Vagina (tissue), 2 donors: ENCODE data around the gene XIRP2.

ENCODE experiments used
- CTCF ChIP-seq, 3 experiments: fragments of 450-650 bp in 2 of 3; fragments of 200-600 bp in 1 of 3; sonication (generic) in 1 of 3; IDR thresholded peaks; one replicate each; pipeline ENCODE4 v1.5.1; 2017 to 2019; ENCODE audit warnings: antibody characterized with exemption in 3 of 3, mild to moderate bottlenecking in 2 of 3, moderate library complexity in 2 of 3
- POLR2A ChIP-seq, 2 donors: fragments of 450-650 bp; IDR thresholded peaks; one replicate each; pipeline ENCODE4 v1.6.1; 2017; ENCODE audit warnings: antibody characterized with exemption in 2 of 2, mild to moderate bottlenecking in 2 of 2, moderate library complexity in 2 of 2
- POLR2AphosphoS5 ChIP-seq, 2 donors: sonication (generic); formaldehyde crosslinking; IDR thresholded peaks; one replicate each; pipeline ENCODE4 v1.9.0; 2017; ENCODE audit warnings: antibody characterized with exemption in 2 of 2, mild to moderate bottlenecking in 2 of 2, low read depth in 1 of 2; ENCODE audit not compliant: insufficient read depth in 1 of 2

GRCh38 chr2:167198009-167198408, 309.7 kb downstream of the XIRP2 start:
- TF ChIP-seq CTCF (IDR thresholded peaks at IDR 0.05) (no peak), POLR2A (IDR thresholded peaks at IDR 0.05) (no peak), POLR2AphosphoS5 (IDR thresholded peaks at IDR 0.05; ENCODE audit: insufficient read depth in 1 of 2, low read depth in 1 of 2) (no peak)
